ENCODE results near the gene C22orf39. TPM values are rescaled to one million over a fixed set of nuclear protein-coding genes. Genes with fewer than 3 reads are reported as not detected.

C22orf39 gene
- total RNA-seq, 1 experiment from 2014 or later: 19.3 TPM

DNA sequence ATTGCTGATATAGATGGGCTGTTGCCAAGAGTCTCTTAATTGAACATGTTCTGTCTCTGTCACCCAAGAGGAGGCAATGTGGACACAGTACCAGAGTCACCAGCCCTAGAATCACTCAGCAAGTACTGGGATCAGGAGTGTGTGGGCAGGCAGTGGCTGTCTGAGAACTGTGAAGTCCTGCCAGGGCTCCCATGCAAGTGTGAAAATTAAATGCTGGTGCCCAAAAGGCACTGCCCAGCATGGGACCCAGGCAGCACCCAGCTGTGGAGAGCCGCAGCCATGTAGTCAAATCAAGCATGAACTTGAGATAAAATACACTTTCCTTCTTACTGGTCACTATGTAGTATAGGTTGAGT, 35.8 kb downstream of the C22orf39 start:
- Histone ChIP-seq H3K4me2 (ENCODE audit: insufficient read depth, insufficient read length, low read length) (no peak overlapping the region), H3K56ac (ENCODE audit: insufficient read length, low read depth, low read length) (no peak overlapping the region), H2BK5ac (ENCODE audit: insufficient read length, low read length) (no peak overlapping the region), H3T11ph (ENCODE audit: low read length) (no peak overlapping the region), H3K23me2 (ENCODE audit: insufficient read length, low read depth, low read length, poor library complexity, severe bottlenecking) (no peaks in the 10 kb centered on the region), H3K27ac (ENCODE audit: insufficient read length, low read depth, low read length) (no peak overlapping the region), H2BK15ac (ENCODE audit: low read depth, low read length) (no peak overlapping the region), H2AK5ac (ENCODE audit: insufficient read length, low read length) (no peak overlapping the region), H3K18ac (ENCODE audit: insufficient read length, low read depth, low read length) (no peak overlapping the region), H4K20me1 (ENCODE audit: control insufficient read depth, insufficient read depth, insufficient read length) (no peaks in the 10 kb centered on the region), H3K4ac (ENCODE audit: low read depth, low read length) (no peak overlapping the region), H4K5ac (ENCODE audit: insufficient read length, low read depth, low read length) (no peak overlapping the region), H4K8ac (replicated peaks; ENCODE audit: insufficient read length, low read depth, low read length) (no peak overlapping the region), H3K14ac (ENCODE audit: insufficient read depth, low read length) (no peak overlapping the region), H4K91ac (ENCODE audit: insufficient read length, low read depth, low read length) (no peak overlapping the region), H3K79me1 (ENCODE audit: insufficient read depth, low read depth, low read length, poor library complexity, severe bottlenecking) (peaks cover 2% of the 10 kb centered on the region), H3K4me1 (ENCODE audit: insufficient read depth, low read length) (no peaks in the 10 kb centered on the region), H3K79me2 (ENCODE audit: insufficient read depth, low read length) (peaks cover 13% of the 10 kb centered on the region; the same call in 1 of the 2 replicates), H2BK12ac (ENCODE audit: insufficient read length, low read depth, low read length) (no peak overlapping the region), H2BK120ac (ENCODE audit: low read depth, low read length, poor library complexity, severe bottlenecking) (no peak overlapping the region), H2AFZ (ENCODE audit: low read length) (no peak overlapping the region), H3K23ac (ENCODE audit: insufficient read length, low read depth, low read length) (no peak overlapping the region), H3K9me3 (ENCODE audit: control insufficient read depth, low read depth, low read length) (no peaks in the 10 kb centered on the region), H3K9ac (ENCODE audit: extremely low read depth, insufficient read length, low read length) (no peak overlapping the region), H3K27me3 (ENCODE audit: insufficient read depth, low read length) (no peaks in the 10 kb centered on the region), H2BK20ac (ENCODE audit: low read depth, low read length, poor library complexity, severe bottlenecking) (no peak overlapping the region)
- peaks cover 23 to 37% (median 29%) of the 10 kb centered on the region in 3 experiments; a peak in 6 of 7 replicates for H3K36me3 Mint-ChIP-seq (ENCODE audit: insufficient read depth in 1 of 3, low read depth in 3 of 3)
- no peak overlapping the region for H3K4me3 Mint-ChIP-seq
- H3K27ac Mint-ChIP-seq: no peak overlapping the region; a peak in 1 of 7 replicates
- H3K4me1 Mint-ChIP-seq: peaks cover 4 to 12% of the 10 kb centered on the region in 2 experiments
- no CpG with 5 or more reads among the region's 1 CpG for WGBS (ENCODE audit: extremely low coverage, insufficient read length, low lambda C conversion rate)
- TF ChIP-seq, protein P1, sequence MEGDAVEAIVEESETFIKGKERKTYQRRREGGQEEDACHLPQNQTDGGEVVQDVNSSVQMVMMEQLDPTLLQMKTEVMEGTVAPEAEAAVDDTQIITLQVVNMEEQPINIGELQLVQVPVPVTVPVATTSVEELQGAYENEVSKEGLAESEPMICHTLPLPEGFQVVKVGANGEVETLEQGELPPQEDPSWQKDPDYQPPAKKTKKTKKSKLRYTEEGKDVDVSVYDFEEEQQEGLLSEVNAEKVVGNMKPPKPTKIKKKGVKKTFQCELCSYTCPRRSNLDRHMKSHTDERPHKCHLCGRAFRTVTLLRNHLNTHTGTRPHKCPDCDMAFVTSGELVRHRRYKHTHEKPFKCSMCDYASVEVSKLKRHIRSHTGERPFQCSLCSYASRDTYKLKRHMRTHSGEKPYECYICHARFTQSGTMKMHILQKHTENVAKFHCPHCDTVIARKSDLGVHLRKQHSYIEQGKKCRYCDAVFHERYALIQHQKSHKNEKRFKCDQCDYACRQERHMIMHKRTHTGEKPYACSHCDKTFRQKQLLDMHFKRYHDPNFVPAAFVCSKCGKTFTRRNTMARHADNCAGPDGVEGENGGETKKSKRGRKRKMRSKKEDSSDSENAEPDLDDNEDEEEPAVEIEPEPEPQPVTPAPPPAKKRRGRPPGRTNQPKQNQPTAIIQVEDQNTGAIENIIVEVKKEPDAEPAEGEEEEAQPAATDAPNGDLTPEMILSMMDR (conservative IDR thresholded peaks at IDR 0.05): no peak
- no peaks in the 10 kb centered on the region for H3K9me3 Mint-ChIP-seq
- H3K27me3 Mint-ChIP-seq (ENCODE audit: low read depth): no peaks in the 10 kb centered on the region
- no peak for DNase-seq

All from H9 (cell line).